Skin of body (tissue), 2 donors: Measurements from ENCODE around the gene PLXNC1. TPM values are rescaled to one million over a fixed set of nuclear protein-coding genes. Genes with fewer than 3 reads are reported as not detected.
A peak's percentile ranks its signal among the peaks of the same experiment; 100 is the strongest.

Experiments used
- DNase-seq: peaks from one replicate; lab custom pipeline; 2025; lab: John Stamatoyannopoulos, UW
- total RNA-seq: library from RNA; depleted of rRNA; stranded (reverse); fragments of >200 nt; gene quantifications from one replicate; pipeline ENCODE4 v1.2.3, GENCODE V29; 2014

PLXNC1 gene
- total RNA-seq, 1 donor from 2014 or later: 15.5 TPM

DNA sequence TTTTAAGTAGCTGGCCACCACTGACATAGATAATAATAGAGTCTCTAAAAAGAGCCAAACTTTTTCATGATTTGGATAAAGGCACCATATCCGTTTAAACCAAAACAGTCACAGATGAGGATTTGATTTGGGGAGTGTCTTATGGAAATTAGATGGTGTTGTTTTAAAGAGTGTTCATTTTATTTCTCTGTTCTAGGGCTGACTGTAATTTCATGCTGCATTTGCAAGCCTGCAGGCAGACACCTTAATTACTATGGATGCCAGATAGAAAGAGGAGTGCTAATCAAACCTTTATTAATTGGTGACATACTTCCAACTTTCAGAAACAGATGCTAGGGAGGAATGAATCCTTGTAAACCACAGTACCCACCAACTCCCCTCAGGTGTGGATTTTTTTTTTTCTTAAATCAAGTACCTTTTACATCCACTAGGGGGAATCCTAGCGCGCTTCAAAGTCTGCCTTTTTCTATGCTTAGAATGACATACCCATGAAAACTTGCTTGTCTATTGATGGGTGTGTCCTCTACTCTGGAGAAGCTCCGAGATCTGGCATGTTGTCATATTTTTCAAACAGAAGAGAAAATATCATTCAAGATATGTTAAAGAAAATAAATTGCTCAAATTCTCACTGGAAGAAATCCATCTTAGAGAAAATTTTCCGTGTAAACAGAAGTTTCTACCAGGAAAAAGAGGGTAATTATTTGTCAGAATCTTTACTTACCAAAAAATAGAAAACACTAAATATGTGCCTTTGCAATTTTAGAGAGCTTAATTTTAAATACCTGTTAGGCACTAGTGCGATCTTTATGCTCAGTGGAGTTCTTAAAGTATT lies 14.2 kb upstream of the PLXNC1 start:
- peak; percentile 70 for DNase-seq

DNA sequence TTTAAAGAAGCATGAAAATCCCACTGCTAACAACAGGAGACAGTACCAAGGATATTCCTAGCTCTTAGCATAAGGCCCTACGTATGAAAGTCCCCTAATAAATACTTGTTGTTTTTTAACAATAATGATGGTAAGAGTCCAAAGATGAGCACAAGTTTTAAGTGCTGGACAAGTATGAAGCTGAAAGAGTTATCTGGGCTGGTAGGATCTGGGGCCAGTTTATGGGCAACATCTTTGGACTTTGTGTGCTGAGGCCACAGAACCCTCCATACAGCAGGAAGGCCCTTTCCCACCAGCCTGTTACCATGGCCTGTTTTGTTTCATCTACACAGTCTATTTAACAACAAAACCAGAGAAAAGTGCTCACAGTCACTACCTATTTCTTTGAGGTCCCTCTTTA lies 12.5 kb upstream of the PLXNC1 start:
- no peak for DNase-seq

DNA sequence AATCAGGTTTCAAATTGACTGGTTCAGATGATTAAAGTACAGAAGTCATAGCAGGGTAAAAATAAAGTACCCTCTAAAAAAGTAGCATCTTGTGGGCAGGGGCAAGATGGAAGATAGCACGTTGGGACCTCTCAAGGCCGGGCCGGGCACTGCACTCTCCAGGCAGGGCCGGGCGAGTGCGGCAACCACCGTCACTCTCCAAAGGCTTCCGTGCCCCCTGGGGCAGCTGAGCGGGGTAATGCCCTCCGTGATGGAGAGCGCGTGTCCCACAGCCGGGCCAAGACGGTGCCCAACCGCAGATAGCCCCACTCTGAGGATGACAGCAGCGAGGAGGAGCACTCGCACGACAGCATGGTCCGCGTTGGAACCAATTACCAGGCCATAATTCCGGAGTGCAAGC lies 8.6 kb upstream of the PLXNC1 start:
- no peak for DNase-seq

GRCh38 chr12:94140556-94140955 lies 7.8 kb upstream of the PLXNC1 start:
- DNase-seq: no peak

GRCh38 chr12:94141004-94141764 lies 7.2 kb upstream of the PLXNC1 start:
- no peak for DNase-seq

- no peak for DNase-seq
Measured at GRCh38 chr12:94141892-94142291, 6.5 kb upstream of the PLXNC1 start.

DNA sequence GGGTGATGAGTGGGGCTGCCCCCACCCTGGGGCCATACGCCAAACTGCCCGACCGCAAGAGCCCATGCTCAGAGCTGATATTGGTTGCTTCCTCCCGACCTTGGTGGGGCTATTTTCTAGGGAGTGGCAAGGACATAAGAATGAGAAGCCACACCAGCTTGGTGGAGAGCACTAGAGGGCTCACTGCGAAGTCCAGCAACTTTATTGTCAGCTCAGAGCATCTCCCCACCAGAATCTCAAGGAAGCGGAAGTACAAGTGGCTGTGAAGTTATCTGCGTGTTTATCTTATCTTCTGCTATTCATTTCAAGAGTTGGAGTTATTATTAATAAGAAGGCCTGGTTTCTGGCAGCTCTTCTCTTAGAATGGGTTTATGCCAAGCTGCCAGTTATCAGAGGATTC lies 4.9 kb upstream of the PLXNC1 start:
- no peak for DNase-seq

DNA sequence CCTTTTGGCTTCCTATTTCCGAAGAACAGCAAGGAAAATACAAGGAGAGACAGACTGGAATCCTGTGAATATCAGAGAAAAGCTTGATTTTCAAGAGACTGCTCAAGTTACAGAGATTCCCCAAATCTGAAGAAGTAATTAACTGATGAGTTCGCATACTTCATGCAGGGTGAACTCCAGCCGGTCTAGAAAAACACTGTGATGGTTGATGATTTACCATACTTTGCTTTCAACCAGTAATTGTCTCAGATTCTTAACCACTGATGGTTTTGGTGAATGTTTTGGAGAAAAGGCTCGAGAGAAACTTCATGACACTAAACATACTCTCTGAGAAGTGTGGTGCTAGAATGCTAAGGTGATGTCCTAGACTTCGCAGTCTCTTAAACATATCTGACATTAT lies 4.4 kb upstream of the PLXNC1 start:
- no peak for DNase-seq

DNA sequence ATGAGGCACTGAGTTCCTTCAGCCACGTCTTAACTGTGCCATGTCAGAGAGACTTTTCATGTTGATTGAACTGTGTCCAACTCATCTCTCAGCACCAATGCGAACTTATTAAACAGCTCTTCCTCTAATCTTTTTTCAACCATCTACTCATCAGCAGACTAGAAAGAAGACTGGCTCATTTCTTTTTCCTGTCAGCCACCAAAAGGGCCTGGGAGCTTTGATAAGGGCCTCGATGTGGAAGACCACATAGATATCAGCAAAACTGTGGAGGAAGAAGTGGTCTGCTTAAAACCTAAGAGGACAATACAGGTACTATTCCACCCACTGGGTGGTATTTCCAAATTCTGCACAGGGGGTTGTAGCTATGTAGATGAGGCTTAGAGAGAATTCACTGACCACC lies 3.6 kb upstream of the PLXNC1 start:
- DNase-seq: no peak

- DNase-seq: peak; percentile 75
Measured at GRCh38 chr12:94145191-94145983, 3.0 kb upstream of the PLXNC1 start.

- DNase-seq: no peak
Measured at GRCh38 chr12:94146166-94146936, 2.0 kb upstream of the PLXNC1 start.

DNA sequence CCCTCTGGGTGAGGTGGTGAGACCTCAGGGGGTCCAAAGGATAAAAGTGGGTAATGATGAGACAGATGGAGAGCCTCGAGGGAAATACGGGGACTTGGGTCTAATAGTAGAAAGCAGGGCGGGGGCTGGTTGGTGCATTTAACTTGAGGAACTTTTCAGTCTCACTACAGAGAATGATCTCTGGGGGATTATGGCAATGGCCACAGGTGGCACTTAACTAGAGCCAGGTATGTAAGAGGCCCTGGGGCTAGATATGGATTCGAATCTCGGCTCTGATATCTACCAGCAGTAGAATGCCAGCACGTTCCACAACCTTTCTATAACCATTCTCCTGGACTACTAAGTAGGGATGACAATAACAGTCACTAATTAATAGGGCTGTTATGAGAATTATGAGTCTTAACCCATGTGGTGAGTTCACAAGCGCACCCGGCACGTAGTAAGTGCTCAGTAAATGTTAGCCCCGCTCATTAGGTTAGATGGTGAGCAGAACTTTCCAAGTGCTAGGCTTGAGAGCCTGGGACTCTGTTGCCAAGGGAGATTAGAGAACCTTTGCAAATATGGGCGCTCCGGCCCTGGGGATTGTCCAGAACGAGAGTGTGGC lies 888 bp upstream of the PLXNC1 start:
- DNase-seq: no peak

GRCh38 chr12:94148739-94149118 lies 352 bp downstream of the PLXNC1 start:
- no peak for DNase-seq

DNA sequence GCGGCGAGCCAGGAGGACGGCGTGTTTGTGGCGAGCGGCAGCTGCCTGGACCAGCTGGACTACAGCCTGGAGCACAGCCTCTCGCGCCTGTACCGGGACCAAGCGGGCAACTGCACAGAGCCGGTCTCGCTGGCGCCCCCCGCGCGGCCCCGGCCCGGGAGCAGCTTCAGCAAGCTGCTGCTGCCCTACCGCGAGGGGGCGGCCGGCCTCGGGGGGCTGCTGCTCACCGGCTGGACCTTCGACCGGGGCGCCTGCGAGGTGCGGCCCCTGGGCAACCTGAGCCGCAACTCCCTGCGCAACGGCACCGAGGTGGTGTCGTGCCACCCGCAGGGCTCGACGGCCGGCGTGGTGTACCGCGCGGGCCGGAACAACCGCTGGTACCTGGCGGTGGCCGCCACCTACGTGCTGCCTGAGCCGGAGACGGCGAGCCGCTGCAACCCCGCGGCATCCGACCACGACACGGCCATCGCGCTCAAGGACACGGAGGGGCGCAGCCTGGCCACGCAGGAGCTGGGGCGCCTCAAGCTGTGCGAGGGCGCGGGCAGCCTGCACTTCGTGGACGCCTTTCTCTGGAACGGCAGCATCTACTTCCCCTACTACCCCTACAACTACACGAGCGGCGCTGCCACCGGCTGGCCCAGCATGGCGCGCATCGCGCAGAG lies 873 bp downstream of the PLXNC1 start:
- DNase-seq: no peak

GRCh38 chr12:94149781-94150239 lies 1.4 kb downstream of the PLXNC1 start:
- DNase-seq: no peak

DNA sequence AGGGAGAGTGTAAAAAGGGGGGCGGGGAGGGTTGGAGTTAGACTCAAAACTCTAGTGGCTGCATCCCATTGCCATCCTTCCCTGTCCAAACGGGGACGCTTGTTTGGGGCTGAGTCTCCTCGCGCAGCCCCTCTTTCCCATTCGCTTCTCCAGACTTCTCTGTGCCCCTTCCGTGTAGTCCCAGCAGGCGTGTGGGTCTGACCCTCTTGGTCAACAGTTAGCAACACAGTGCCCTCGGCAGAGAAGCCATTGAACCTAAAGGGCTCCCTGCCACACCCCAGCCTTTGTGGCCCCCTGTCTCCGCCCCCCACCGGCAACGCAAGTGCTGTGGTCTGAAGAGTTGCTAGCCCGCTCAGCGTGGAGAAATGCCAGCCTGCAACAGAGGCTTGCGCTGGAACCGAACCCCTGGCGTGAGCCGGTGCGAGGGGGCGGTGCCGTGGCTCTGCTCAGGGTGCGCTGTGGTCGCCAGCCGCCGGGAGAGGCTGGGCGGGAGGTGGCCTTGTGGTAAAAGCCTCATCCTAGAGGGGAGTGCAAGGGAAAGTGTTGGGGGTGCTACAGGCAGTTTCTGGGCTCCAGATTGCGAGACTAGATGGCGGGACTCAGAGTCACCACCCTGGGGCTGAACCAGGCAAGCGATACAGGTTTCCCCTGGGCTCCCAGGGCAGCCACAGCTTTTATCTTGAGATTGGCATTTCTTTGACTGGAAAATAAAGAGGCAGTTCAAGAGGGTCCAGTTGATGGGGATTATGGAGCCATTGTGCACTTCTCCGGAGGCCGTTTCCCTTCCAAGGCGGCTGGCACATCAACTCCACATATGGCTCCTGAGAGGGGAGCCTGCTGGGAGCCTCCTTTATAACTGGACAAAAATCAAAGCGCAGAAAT lies 2.1 kb downstream of the PLXNC1 start:
- DNase-seq: no peak

GRCh38 chr12:94151582-94151981 lies 3.2 kb downstream of the PLXNC1 start:
- no peak for DNase-seq

GRCh38 chr12:94152292-94153078 lies 4.1 kb downstream of the PLXNC1 start:
- no peak for DNase-seq
